Occipital lobe (tissue), 2 donors: ENCODE results near the gene SFI1. TPM values are rescaled to one million over a fixed set of nuclear protein-coding genes. Genes with fewer than 3 reads are reported as not detected.
"Not testable (repeated sequence)": the region's sequence is repeated elsewhere in the genome, so short reads cannot be mapped to it uniquely, and the experiment has no call there.

Experiments
- DNase-seq: peaks from one replicate; lab custom pipeline; 2025; lab: John Stamatoyannopoulos, UW
- total RNA-seq: library from RNA; depleted of rRNA; stranded (reverse); fragments of >200 nt; gene quantifications from one replicate; pipeline ENCODE4 v1.2.3, GENCODE V29; 2014

Gene SFI1
- total RNA-seq, 1 donor from 2014 or later, result 15.1 TPM

GRCh38 chr22:31635638-31636306, 139.4 kb downstream of the SFI1 start:
- DNase-seq, result no peak

DNA sequence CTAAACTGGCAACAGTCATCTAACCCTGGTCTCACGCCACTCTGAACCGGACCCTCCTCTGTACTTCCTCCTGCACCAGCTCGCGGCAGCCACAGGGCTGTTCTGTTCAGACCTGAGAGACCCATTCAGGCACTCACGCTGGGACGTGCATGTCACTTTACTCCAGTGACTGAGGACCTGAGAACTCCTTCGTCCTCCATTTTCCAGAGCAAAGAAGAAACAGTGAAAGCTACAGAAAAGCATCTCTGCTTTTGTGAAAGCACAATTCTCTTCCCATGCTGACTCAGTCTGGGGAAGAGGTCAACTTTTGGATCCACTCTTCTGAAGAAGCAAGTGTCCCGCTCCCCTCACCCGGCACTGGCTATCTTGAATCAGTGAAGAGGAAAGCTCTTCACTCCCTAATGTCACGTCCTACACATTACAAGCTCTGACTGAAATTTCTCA, 141.1 kb downstream of the SFI1 start:
- DNase-seq, result no peak

GRCh38 chr22:31637891-31638618, 141.7 kb downstream of the SFI1 start:
- no peak for DNase-seq

GRCh38 chr22:31639436-31640039, 143.2 kb downstream of the SFI1 start:
- no peak for DNase-seq

- DNase-seq, result no peak
These were observed 150.1 kb downstream of the SFI1 start for GRCh38 chr22:31646186-31647019.

- no peak for DNase-seq
These were observed 150.7 kb downstream of the SFI1 start for GRCh38 chr22:31647066-31647465.

DNA sequence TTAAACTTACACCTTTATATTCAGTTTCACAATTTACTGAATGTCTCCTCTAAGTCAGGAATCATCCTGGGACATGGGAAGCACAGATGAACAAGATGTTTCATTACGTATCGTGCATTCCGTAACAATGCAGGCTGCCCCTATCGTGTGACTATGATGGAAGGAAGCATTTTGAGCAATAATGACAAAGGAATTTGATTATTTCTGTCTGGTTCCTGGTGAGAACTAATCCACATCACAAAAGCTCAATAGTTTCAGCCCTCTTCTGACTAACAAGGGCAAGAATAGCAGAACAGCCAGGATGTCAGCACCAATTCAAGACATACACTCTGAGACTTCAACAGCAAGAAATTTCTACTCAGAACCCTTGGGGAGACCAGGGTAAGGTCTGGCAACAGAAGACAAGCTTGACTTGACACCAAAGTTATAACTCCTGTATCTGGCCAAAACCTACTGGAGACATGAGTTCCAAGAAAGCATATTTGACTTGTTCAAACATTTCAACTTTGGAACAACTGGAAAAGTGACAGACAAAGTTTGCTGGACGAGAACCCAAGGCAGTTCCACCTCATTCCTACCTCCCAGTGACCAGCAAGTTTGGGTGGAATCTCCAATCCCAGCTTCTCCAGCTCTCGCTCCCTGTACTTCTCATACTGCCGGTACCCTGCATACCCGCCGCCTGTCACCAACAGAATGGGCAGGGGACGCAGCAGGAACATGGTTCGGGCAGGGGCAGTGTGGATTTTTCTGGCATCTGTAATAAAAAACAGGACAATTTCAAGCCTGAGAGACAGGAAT, 151.4 kb downstream of the SFI1 start:
- no peak for DNase-seq

- no peak for DNase-seq
These were observed 154.1 kb downstream of the SFI1 start for GRCh38 chr22:31650391-31650790.

- DNase-seq, result no peak
These were observed 155.3 kb downstream of the SFI1 start for GRCh38 chr22:31651664-31652063.

GRCh38 chr22:31652088-31652487, 155.8 kb downstream of the SFI1 start:
- no peak for DNase-seq

- no peak for DNase-seq
These were observed 156.8 kb downstream of the SFI1 start for GRCh38 chr22:31652911-31653684.

GRCh38 chr22:31653944-31654343, 157.6 kb downstream of the SFI1 start:
- DNase-seq, result no peak

- no peak for DNase-seq
These were observed 158.1 kb downstream of the SFI1 start for GRCh38 chr22:31654408-31654807.

- DNase-seq, result no peak
These were observed 162.9 kb downstream of the SFI1 start for GRCh38 chr22:31659246-31659645.

DNA sequence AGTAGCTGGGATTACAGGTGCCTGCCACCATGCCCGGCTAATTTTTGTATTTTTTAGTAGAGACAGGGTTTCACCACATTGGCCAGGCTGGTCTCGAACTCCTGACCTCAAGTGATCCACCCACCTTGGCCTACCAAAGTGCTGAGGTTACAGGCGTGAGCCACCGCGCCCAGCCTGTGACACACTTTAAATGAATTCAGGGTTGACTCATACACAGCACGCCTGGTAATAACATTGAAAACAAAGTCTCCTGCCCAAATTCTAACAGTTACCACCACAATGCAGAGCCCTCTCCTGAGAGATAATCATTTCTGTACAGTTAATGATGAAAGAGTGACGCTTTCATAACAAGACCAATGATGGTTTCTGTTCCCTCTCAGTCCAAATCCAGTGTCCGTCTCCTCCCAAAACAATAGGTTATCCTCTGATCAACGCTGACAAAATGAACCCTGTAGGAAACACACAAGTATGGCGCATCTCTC, 164.6 kb downstream of the SFI1 start:
- DNase-seq, result not testable (repeated sequence)

DNA sequence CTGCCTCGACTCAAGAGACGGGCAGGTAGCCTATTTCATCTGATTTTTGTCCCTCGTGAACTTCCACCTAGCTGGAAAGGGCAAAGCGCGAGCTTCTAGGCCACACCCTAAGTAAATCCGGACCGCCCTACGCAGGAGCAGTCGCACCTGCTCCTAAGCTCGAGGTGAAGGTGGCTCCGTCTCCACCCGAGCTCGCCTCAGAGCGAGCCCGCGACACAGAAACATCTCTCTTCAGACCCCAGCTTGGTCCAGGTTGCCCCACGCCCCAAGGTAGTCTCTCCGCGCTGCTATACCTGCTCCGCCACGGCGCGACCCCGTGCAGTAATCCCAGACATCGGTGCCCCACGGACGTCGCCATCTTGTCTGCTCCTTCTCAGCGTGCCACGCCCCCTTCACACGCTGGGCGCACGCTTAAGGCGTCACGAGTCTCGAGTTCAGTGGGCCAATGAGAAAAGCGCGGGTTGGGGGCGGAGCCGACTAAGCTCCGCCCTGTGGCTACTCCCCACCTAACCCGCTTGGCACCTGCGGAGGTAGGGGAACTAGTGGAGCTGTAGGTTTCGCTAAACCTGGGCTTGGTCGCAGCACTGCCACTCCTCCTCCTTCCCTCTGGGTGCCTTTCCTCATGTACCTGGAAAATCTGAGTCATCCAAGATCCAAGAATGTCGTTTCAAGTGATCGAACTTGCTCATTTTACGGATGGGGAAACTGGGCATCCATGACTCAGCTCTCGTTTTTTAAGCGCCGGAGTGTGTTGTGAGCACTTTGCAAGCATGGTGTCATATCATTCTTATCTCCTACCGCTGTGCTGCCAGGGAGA, 165.7 kb downstream of the SFI1 start, which contains the start of gene PISD:
TSS of gene PISD (minus strand) at position 365 of the 817 bp plus-strand sequence. CDS start at position 358, 7 bp downstream.
- DNase-seq, result peak; percentile 89

DNA sequence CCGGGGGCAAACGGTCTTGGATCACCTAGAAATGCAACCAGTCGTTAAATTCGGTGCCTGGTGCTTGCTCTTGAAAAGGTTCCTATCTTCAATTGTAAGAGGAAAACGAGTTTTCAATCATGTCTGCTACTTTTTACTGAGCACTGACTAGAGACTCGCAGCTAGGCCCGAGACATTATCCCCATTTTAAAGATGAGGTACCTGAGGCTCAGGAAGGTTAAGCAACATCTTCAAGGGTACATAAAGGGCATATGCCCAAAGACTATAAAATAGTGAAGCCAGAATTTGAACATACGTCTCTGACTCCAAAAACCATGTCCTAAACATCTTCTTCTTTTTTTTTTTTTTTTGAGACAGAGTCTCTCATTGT, 166.3 kb downstream of the SFI1 start:
- DNase-seq, result no peak
